ENCODE data around the gene CXCR6. TPM values are rescaled to one million over a fixed set of nuclear protein-coding genes. Genes with fewer than 3 reads are reported as not detected.

The CXCR6 gene
- total RNA-seq, 4 donors from 2014 or later = 0.29 to 0.51 TPM; not detected in 2

DNA sequence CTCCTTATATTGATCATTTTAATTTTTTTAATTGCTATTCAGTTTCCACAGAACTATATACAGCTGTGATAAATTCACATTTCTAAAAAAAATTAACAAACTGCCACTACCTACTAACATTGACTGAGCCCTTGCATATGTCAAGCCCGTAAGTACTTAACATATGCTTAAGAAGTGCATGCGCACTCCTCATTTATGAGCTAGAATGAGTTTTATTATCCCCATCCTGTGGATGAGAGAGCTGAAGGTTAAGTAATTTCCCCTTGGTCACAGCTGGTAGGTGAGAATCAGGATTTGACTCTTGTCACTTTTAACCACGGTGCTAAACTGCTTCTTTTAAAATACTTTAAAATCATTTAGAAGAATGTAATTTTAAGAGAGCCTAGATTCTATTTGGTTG lies 25.9 kb downstream of the CXCR6 start:
- peak overlapping the region; percentile 73 to 100 (median 98) for H3K27ac ChIP-seq
- no peak overlapping the region for H3K4me3 ChIP-seq
- no peaks in the 10 kb centered on the region for H3K27me3 ChIP-seq
- in situ Hi-C loops (cut with MboI; ENCODE audit: low sequenced_read_pairs in 4 of 4) = no loop called here
- ATAC-seq (no peak), DNase-seq (no peak)
- no peak for TF ChIP-seq POLR2A (IDR thresholded peaks at IDR 0.05)
- TF ChIP-seq, protein P1, sequence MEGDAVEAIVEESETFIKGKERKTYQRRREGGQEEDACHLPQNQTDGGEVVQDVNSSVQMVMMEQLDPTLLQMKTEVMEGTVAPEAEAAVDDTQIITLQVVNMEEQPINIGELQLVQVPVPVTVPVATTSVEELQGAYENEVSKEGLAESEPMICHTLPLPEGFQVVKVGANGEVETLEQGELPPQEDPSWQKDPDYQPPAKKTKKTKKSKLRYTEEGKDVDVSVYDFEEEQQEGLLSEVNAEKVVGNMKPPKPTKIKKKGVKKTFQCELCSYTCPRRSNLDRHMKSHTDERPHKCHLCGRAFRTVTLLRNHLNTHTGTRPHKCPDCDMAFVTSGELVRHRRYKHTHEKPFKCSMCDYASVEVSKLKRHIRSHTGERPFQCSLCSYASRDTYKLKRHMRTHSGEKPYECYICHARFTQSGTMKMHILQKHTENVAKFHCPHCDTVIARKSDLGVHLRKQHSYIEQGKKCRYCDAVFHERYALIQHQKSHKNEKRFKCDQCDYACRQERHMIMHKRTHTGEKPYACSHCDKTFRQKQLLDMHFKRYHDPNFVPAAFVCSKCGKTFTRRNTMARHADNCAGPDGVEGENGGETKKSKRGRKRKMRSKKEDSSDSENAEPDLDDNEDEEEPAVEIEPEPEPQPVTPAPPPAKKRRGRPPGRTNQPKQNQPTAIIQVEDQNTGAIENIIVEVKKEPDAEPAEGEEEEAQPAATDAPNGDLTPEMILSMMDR (IDR thresholded peaks at IDR 0.05 in 4 of 5, conservative IDR thresholded peaks at IDR 0.05 in 1 of 5) = no peak
- H3K4me1 ChIP-seq = peaks cover 36 to 77% of the 10 kb centered on the region in 2 donors
- peaks cover 0 to 82% of the 10 kb centered on the region in 2 donors for H3K36me3 ChIP-seq
- intact Hi-C loops (cut with DNase I; ENCODE audit: low total_unique reads) = no loop called here
- no peaks in the 10 kb centered on the region for H3K9me3 ChIP-seq

DNA sequence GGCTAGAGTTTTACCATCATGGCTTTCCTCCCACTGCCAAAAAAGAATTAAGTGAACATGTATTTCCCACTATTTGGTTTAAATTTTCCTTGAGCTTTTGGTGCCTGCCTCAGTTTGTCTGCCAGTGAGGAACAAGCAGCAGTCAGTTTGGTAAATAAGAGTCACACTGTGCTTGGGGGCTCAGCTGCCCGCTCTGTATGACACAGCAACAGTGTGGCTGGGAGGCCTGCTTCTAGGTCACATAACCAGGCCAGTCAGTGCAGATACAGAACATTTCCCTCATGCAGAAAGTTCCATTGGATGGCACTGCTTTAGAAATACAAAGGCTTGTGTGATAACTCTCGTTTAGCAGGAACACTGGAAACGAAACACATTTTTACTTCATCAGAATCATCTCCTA lies 26.7 kb downstream of the CXCR6 start:
- H3K27ac ChIP-seq = peak overlapping the region; percentile 73 to 100 (median 98)
- in situ Hi-C loops (cut with MboI; ENCODE audit: low sequenced_read_pairs in 4 of 4) (no loop called here), intact Hi-C loops (cut with DNase I; ENCODE audit: low total_unique reads) (no loop called here)
- ATAC-seq (no peak), DNase-seq (no peak)
- H3K27me3 ChIP-seq = no peaks in the 10 kb centered on the region
- peaks cover 40 to 80% of the 10 kb centered on the region in 2 donors for H3K4me1 ChIP-seq
- TF ChIP-seq, protein P1 (IDR thresholded peaks at IDR 0.05 in 4 of 5, conservative IDR thresholded peaks at IDR 0.05 in 1 of 5) = no peak
- no peak for TF ChIP-seq POLR2A (IDR thresholded peaks at IDR 0.05)
- no peak overlapping the region for H3K4me3 ChIP-seq
- H3K9me3 ChIP-seq = no peaks in the 10 kb centered on the region
- H3K36me3 ChIP-seq = peaks cover 0 to 80% of the 10 kb centered on the region in 2 donors

DNA sequence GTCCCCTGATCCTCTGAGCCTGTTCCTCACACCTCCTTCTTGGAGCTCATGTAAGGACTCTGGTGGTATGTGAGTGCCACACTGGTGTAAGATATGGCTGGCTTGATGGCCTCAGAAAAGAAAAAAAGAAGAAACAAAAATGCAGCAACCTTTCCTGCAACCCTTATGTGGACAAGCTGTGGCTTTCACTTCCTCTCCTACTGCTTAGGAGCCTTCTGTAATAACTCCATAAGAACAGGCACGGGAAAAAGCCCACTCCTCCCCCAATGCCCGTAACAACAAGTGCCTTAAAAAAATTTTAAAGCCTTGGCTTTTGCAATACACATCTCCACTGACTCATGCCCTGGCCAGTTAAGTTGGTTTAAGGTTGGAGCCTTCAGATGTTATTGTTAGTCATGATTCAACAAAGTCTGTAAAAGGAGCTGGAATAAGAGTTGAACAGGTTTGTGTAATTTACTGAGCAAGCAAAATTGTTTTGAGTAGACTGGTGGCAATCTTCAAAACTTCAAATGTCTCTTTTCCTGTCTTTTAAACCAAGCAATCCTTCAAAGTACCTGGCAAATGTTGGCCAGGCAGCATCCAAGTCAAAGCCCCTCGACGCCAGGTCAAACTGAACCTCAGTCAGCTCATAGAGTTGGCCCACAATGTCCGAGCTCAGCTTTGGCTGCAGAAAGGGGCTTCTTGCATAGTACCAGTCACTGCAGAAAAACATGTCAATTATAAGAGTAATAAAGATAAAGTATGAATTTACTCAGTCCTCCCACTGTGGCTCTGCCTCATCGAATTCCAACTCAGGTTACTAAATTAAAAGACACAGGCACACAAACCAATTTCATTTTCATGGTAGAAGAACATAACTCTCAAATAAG lies 29.5 kb downstream of the CXCR6 start:
- intact Hi-C loops (cut with DNase I; ENCODE audit: low total_unique reads) = no loop called here
- TF ChIP-seq, protein P1 (IDR thresholded peaks at IDR 0.05 in 4 of 5, conservative IDR thresholded peaks at IDR 0.05 in 1 of 5) = no peak
- TF ChIP-seq POLR2A (IDR thresholded peaks at IDR 0.05) = peak in 1 of 2 donors; percentile 37
- H3K4me1 ChIP-seq = peaks cover 43 to 80% of the 10 kb centered on the region in 2 donors
- ATAC-seq (peak; percentile 73 to 79), DNase-seq (peak; percentile 62 to 63)
- no peaks in the 10 kb centered on the region for H3K27me3 ChIP-seq
- H3K9me3 ChIP-seq = no peaks in the 10 kb centered on the region
- H3K36me3 ChIP-seq = peaks cover 0 to 59% of the 10 kb centered on the region in 2 donors
- H3K4me3 ChIP-seq = no peak overlapping the region
- H3K27ac ChIP-seq = peak overlapping the region; percentile 73 to 100 (median 98)
- in situ Hi-C loops (cut with MboI; ENCODE audit: low sequenced_read_pairs in 4 of 4) = no loop called here

GRCh38 chr3:45974686-45975085 lies 31.4 kb downstream of the CXCR6 start:
- Histone ChIP-seq H3K27me3 (no peaks in the 10 kb centered on the region), H3K4me3 (no peak overlapping the region), H3K9me3 (no peaks in the 10 kb centered on the region), H3K27ac (peak overlapping the region; percentile 75 to 100 (median 98)), H3K4me1 (peaks cover 48 to 84% of the 10 kb centered on the region in 2 donors), H3K36me3 (peaks cover 0 to 52% of the 10 kb centered on the region in 2 donors)
- no peak for TF ChIP-seq POLR2A (IDR thresholded peaks at IDR 0.05)
- TF ChIP-seq, protein P1 (IDR thresholded peaks at IDR 0.05 in 4 of 5, conservative IDR thresholded peaks at IDR 0.05 in 1 of 5) = no peak
- ATAC-seq (no peak), DNase-seq (no peak)
- intact Hi-C loops (cut with DNase I; ENCODE audit: low total_unique reads) (no loop called here), in situ Hi-C loops (cut with MboI; ENCODE audit: low sequenced_read_pairs in 4 of 4) (no loop called here)

All from gastrocnemius medialis (tissue), 4 donors.